MM.1S (cell line): Measurements from ENCODE around the gene CHST13.

ENCODE experiments used
- DNase-seq: peaks from one replicate; pipeline ENCODE4 v3.0.0-alpha.2; 2015
- H2AFZ ChIP-seq: fragments of 300-600 bp; sonication (generic); 2 replicates; pipeline ENCODE4 v1.6.0; 2016; ENCODE audit warnings: antibody characterized with exemption, low read length
- H3F3A ChIP-seq: fragments of 300-600 bp; sonication (generic); 2 replicates; pipeline ENCODE4 v1.6.1; 2016; ENCODE audit warnings: mild to moderate bottlenecking, antibody characterized with exemption, low read length, moderate library complexity, mixed read lengths; ENCODE audit not compliant: insufficient read depth
- H3K27ac ChIP-seq: fragments of 300-600 bp; sonication (generic); 2 replicates; pipeline ENCODE4 v1.5.1; 2016; ENCODE audit warnings: mild to moderate bottlenecking, low read length
- H3K27me3 ChIP-seq: fragments of 300-600 bp; sonication (generic); replicated peaks from 2 replicates; pipeline ENCODE4 v1.6.0; 2016; ENCODE audit warnings: low read length; ENCODE audit not compliant: insufficient read depth
- H3K36me3 ChIP-seq: fragments of 300-600 bp; sonication (generic); replicated peaks from 2 replicates; pipeline ENCODE4 v1.6.1; 2016; ENCODE audit warnings: mild to moderate bottlenecking, low read length, mixed read lengths; ENCODE audit not compliant: insufficient read depth
- H3K4me1 ChIP-seq: fragments of 300-600 bp; sonication (generic); 2 replicates; pipeline ENCODE4 v1.6.1; 2016; ENCODE audit warnings: low read length, mixed read lengths
- H3K4me2 ChIP-seq: fragments of 300-600 bp; sonication (generic); 2 replicates; pipeline ENCODE4 v1.6.0; 2016; ENCODE audit warnings: low read depth, low read length
- H3K4me3 ChIP-seq: fragments of 300-600 bp; sonication (generic); 2 replicates; pipeline ENCODE4 v1.5.1; 2016; ENCODE audit warnings: low read length, mixed read lengths
- H3K79me2 ChIP-seq: fragments of 300-600 bp; sonication (generic); 2 replicates; pipeline ENCODE4 v1.6.1; 2016; ENCODE audit warnings: mixed run types, low read length, mixed read lengths
- H3K9ac ChIP-seq: fragments of 300-600 bp; sonication (generic); 2 replicates; pipeline ENCODE4 v1.6.1; 2016; ENCODE audit warnings: low read length, mixed read lengths
- H3K9me2 ChIP-seq: fragments of 300-600 bp; sonication (generic); replicated peaks from 2 replicates; pipeline ENCODE4 v1.6.1; 2016; ENCODE audit warnings: mild to moderate bottlenecking, low read length, mixed read lengths; ENCODE audit not compliant: insufficient read depth
- H3K9me3 ChIP-seq: fragments of 300-600 bp; sonication (generic); replicated peaks from 2 replicates; pipeline ENCODE4 v1.6.1; 2016; ENCODE audit warnings: mild to moderate bottlenecking, low read length, mixed read lengths; ENCODE audit not compliant: insufficient read depth
- H4K20me1 ChIP-seq: fragments of 300-600 bp; sonication (generic); 2 replicates; pipeline ENCODE4 v1.6.1; 2016; ENCODE audit warnings: mild to moderate bottlenecking, low read length, moderate library complexity, mixed read lengths; ENCODE audit not compliant: insufficient read depth
- EZH2 ChIP-seq: fragments of 300-600 bp; sonication (generic); optimal IDR thresholded peaks from 2 replicates; pipeline ENCODE3; 2017; ENCODE audit warnings: low read depth, mild to moderate bottlenecking, antibody characterized with exemption, low read length, mixed read lengths
- EZH2phosphoT487 ChIP-seq: fragments of 300-600 bp; sonication (generic); IDR thresholded peaks from 2 replicates; pipeline ENCODE4 v1.6.1; 2018; ENCODE audit warnings: antibody characterized with exemption, low read length
- TF ChIP-seq, protein P1 (sequence below): fragments of 300-600 bp; sonication (generic); IDR thresholded peaks from 2 replicates; pipeline ENCODE4 v1.5.1; 2016; ENCODE audit warnings: antibody characterized with exemption, low read length, mixed read lengths

Gene CHST13

DNA sequence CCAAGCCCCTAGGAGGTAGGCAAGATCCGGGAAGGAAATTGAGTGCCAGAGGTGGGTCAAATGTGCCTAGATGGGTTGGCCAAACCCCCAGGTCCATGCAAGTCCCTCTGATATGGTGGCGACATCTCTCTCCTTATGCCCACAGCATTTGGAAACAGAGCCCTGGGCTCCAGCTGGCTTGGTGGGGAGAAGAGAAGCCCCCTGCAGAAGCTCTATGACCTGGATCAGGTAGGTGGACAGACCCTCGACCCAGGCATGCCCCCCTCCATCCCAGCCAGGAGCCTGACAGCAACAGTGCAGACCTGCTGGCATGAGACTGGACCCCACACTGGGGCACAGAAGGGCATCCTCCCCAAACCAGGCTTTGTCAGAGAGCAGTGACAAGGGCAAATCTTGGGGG is 12.2 kb downstream of the CHST13 start:
- Histone ChIP-seq H3K9me2 (no peaks in the 10 kb centered on the region), H3K4me2 (no peak overlapping the region), H4K20me1 (no peaks in the 10 kb centered on the region), H3K9ac (no peak overlapping the region), H3K27ac (no peak overlapping the region), H3K27me3 (peaks cover 59% of the 10 kb centered on the region), H3K36me3 (no peaks in the 10 kb centered on the region), H3F3A (no peaks in the 10 kb centered on the region), H3K79me2 (no peaks in the 10 kb centered on the region), H3K4me1 (no peaks in the 10 kb centered on the region), H3K9me3 (no peaks in the 10 kb centered on the region), H3K4me3 (no peak overlapping the region), H2AFZ (no peak overlapping the region)
- TF ChIP-seq, protein P1, sequence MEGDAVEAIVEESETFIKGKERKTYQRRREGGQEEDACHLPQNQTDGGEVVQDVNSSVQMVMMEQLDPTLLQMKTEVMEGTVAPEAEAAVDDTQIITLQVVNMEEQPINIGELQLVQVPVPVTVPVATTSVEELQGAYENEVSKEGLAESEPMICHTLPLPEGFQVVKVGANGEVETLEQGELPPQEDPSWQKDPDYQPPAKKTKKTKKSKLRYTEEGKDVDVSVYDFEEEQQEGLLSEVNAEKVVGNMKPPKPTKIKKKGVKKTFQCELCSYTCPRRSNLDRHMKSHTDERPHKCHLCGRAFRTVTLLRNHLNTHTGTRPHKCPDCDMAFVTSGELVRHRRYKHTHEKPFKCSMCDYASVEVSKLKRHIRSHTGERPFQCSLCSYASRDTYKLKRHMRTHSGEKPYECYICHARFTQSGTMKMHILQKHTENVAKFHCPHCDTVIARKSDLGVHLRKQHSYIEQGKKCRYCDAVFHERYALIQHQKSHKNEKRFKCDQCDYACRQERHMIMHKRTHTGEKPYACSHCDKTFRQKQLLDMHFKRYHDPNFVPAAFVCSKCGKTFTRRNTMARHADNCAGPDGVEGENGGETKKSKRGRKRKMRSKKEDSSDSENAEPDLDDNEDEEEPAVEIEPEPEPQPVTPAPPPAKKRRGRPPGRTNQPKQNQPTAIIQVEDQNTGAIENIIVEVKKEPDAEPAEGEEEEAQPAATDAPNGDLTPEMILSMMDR: no peak
- TF ChIP-seq EZH2 (no peak), EZH2phosphoT487 (no peak)
- no peak for DNase-seq

DNA sequence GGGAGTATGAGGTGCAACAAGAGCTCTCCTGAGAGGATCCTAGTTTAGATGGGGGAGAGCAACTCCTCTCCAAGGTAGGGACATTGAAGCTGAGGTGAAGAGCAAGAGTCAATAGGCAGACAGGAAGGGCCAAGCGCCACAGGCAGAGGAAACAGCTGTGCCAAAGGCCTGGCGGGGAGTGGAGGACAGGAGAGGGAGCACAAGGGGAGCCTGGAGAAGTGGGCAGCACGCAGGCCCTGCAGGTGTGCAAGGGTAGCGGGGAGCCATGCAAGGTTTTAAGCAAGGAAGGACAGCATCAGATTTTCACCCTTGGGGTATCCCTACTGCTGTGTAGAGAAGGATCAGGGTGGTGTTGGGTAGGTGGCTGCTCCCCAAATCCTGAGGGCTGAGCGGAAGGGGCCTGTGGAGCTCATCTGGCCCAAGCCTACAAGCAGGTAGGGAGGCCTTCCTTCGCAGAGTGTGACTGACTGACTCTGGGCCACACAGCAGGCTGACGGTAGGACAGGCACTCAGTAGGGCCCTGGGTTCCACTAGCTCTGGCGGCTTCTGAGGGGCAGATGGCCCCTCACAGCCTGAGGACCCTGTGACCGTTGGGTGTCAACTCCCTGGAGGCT is 13.3 kb downstream of the CHST13 start:
- Histone ChIP-seq H3K4me3 (no peak overlapping the region), H3K36me3 (no peaks in the 10 kb centered on the region), H3K27me3 (peaks cover 54% of the 10 kb centered on the region), H3K4me1 (no peaks in the 10 kb centered on the region), H4K20me1 (no peaks in the 10 kb centered on the region), H3F3A (no peaks in the 10 kb centered on the region), H2AFZ (no peak overlapping the region), H3K27ac (no peak overlapping the region), H3K79me2 (no peaks in the 10 kb centered on the region), H3K9ac (no peak overlapping the region), H3K4me2 (no peak overlapping the region), H3K9me3 (no peaks in the 10 kb centered on the region), H3K9me2 (no peaks in the 10 kb centered on the region)
- TF ChIP-seq, protein P1: no peak
- TF ChIP-seq EZH2phosphoT487 (no peak), EZH2 (no peak)
- no peak for DNase-seq

DNA sequence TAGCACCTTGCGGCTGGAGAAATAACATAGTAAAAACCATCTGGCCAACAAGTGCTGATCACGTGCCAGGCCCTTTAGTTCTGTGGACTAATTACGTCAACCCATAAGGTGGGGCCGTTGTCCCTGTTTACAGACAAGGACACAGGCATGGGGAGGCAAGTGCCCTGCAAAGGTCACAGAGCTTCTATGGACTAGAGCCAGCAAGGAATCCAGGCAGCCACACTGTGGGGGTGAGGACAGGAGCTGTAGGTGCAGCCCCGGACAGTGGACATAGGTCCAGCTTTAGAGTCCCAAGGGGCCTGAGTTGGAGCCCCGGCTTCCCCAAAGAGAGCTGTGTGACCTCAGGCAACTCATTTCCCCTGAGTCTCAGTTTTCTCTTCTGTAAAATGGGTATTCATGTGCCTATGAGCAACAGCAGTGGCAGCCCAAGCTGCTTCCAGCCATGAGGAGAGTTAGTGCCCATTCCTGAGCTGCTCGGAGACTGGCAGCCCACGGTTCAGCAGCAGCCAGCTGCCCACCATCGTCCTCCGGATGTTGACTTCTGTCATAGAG is 13.9 kb downstream of the CHST13 start:
- no peaks in the 10 kb centered on the region for H4K20me1 ChIP-seq
- H3K9me2 ChIP-seq: no peaks in the 10 kb centered on the region
- TF ChIP-seq, protein P1: no peak
- TF ChIP-seq EZH2 (no peak), EZH2phosphoT487 (no peak)
- H3K79me2 ChIP-seq: no peaks in the 10 kb centered on the region
- H3K27me3 ChIP-seq: peaks cover 48% of the 10 kb centered on the region
- H3K4me2 ChIP-seq: no peak overlapping the region
- no peak overlapping the region for H3K4me3 ChIP-seq
- no peaks in the 10 kb centered on the region for H3K9me3 ChIP-seq
- no peak for DNase-seq
- H3K27ac ChIP-seq: no peak overlapping the region
- no peaks in the 10 kb centered on the region for H3K36me3 ChIP-seq
- no peaks in the 10 kb centered on the region for H3F3A ChIP-seq
- no peak overlapping the region for H2AFZ ChIP-seq
- H3K4me1 ChIP-seq: no peaks in the 10 kb centered on the region
- no peak overlapping the region for H3K9ac ChIP-seq
